NT2/D1 (cell line): Measurements from ENCODE around the gene S100A2.
"Not testable (repeated sequence)": the region's sequence is repeated elsewhere in the genome, so short reads cannot be mapped to it uniquely, and the experiment has no call there.

Experiments
- DNase-seq: peaks from one replicate; pipeline ENCODE4 v3.0.0-alpha.2; 2011; ENCODE audit warnings: low read depth, low spot score
- H3K27me3 ChIP-seq: 2 replicates; pipeline ENCODE4 v1.6.0; 2011; ENCODE audit warnings: mild to moderate bottlenecking; ENCODE audit not compliant: insufficient read length, insufficient read depth
- H3K36me3 ChIP-seq: 2 replicates; pipeline ENCODE4 v1.6.1; 2011; ENCODE audit warnings: mild to moderate bottlenecking, low read length, mixed read lengths; ENCODE audit not compliant: insufficient read depth, insufficient read length
- H3K4me1 ChIP-seq: 2 replicates; pipeline ENCODE4 v1.5.1; 2011; ENCODE audit not compliant: insufficient read depth, insufficient read length
- H3K4me3 ChIP-seq: 2 replicates; pipeline ENCODE4 v1.5.1; 2011; ENCODE audit warnings: low read depth; ENCODE audit not compliant: insufficient read length
- H3K9ac ChIP-seq: 2 replicates; pipeline ENCODE4 v1.6.0; 2011; ENCODE audit warnings: low read depth; ENCODE audit not compliant: insufficient read length
- H3K9me3 ChIP-seq: 2 replicates; pipeline ENCODE4 v1.5.1; 2011; ENCODE audit warnings: mild to moderate bottlenecking, low read length; ENCODE audit not compliant: insufficient read depth
- SUZ12 ChIP-seq: IDR thresholded peaks from 2 replicates; pipeline ENCODE4 v1.6.1; 2011; ENCODE audit not compliant: insufficient read length, insufficient read depth; ENCODE audit errors: extremely low read depth
- YY1 ChIP-seq: IDR thresholded peaks from 2 replicates; pipeline ENCODE4 v1.6.1; 2011; ENCODE audit not compliant: insufficient read length, insufficient read depth
- ZNF274 ChIP-seq: IDR thresholded peaks from 2 replicates; pipeline ENCODE4 v1.6.1; 2011; ENCODE audit warnings: mild to moderate bottlenecking, low read depth, low read length

S100A2 gene

DNA sequence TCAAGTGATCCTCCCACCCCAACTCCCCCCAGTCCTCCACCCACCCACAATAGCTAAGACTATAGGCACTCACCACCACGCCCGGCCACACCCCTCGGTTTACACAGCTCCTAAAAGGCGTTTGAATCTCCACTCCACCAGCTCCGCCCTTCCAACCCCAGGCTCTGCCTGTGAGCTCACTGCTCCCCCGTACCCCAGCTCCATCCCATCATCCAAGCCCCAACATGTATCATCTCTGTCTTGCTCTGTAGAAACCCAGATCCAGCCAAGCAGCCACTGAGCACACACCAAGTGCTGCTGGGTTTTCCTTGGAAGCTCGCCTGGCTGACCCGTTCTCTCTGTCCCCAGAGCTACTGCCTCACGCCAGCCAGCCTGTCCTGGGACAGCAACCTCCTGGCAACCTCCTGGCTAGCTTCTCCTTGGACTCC lies 12.0 kb upstream of the S100A2 start:
- Histone ChIP-seq H3K4me1 (peaks cover 2% of the 10 kb centered on the region), H3K9me3 (peaks cover 30% of the 10 kb centered on the region; the same call in 1 of the 2 replicates), H3K9ac (no peak overlapping the region), H3K27me3 (no peaks in the 10 kb centered on the region), H3K36me3 (no peaks in the 10 kb centered on the region), H3K4me3 (no peak overlapping the region)
- no peak for DNase-seq
- no peak for TF ChIP-seq ZNF274
- TF ChIP-seq SUZ12: no peak
- TF ChIP-seq YY1: no peak

DNA sequence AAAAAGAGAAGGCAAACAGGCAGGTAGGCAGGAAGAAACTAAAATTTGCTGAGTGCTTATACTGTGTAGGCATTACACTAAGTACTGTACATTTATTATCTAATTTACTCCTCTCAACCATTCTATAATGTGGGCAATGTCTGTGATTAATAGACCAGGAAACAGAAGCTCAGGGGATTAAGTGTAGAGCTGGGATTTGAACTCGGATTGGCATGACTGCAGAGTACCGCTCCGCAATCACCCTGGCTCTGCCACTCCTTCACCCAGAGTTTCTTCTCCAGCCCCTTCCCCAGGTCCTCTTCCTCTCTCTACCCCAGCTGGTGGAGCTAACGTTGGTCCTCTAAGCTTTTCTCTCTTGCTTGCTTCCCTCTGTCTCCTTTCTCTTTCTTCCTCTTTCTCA lies 11.5 kb upstream of the S100A2 start:
- Histone ChIP-seq H3K9ac (no peak overlapping the region), H3K4me3 (no peak overlapping the region), H3K36me3 (no peaks in the 10 kb centered on the region), H3K9me3 (peaks cover 28% of the 10 kb centered on the region; the same call in 1 of the 2 replicates), H3K4me1 (peaks cover 2% of the 10 kb centered on the region), H3K27me3 (no peaks in the 10 kb centered on the region)
- TF ChIP-seq YY1 (no peak), ZNF274 (no peak), SUZ12 (no peak)
- DNase-seq: no peak

DNA sequence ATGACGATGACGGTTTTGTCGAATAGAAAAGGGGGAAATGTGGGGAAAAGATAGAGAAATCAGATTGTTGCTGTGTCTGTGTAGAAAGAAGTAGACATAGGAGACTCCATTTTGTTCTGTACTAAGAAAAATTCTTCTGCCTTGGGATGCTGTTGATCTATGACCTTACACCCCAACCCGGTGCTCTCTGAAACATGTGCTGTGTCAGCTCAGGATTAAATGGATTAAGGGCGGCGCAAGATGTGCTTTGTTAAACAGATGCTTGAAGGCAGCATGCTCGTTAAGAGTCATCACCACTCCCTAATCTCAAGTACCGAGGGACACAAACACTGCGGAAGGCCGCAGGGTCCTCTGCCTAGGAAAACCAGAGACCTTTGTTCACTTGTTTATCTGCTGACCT lies 9.9 kb upstream of the S100A2 start:
- not testable (repeated sequence) for H3K9ac ChIP-seq, H3K27me3 ChIP-seq, DNase-seq, H3K4me1 ChIP-seq, H3K4me3 ChIP-seq, H3K36me3 ChIP-seq
- H3K9me3 ChIP-seq: peaks cover 21% of the 10 kb centered on the region; the same call in 1 of the 2 replicates

DNA sequence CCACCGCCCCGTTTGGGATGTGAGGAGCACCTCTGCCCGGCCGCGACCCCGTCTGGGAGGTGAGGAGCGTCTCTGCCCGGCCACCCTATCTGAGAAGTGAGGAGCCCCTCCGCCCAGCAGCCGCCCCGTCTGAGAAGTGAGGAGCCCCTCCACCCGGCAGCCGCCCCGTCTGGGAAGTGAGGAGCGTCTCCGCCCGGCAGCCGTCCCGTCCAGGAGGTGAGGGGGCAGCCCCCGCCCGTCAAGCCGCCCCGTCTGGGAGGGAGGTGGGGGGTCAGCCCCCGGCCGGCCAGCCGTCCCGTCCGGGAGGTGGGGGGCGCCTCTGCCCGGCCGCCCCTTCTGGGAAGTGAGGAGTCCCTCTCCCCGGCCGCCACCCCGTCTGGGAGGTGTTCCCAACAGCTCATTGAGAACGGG lies 9.4 kb upstream of the S100A2 start:
- not testable (repeated sequence) for H3K4me1 ChIP-seq, H3K27me3 ChIP-seq
- H3K9me3 ChIP-seq: peaks cover 21% of the 10 kb centered on the region; the same call in 1 of the 2 replicates

DNA sequence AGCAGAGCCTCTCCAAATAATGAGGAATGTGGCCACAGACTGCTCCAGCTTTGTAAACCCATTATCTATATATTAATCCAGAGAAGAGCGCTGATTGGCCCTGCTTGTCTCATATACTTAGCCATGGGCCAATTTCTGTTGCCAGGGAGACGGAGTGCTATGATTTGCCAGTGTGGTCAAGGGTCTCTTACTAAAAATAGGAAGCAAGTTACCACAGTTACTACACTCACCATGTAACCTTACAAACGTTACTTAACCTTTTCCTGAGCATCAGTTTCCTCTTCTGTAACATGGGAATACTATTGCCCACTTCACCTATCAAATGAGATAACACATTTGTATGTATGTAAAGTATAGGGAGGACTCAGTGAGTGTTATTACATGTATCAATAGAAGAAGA lies 7.7 kb upstream of the S100A2 start:
- Histone ChIP-seq H3K4me1 (peaks cover 3% of the 10 kb centered on the region), H3K9me3 (peaks cover 21% of the 10 kb centered on the region; the same call in 1 of the 2 replicates), H3K36me3 (no peaks in the 10 kb centered on the region), H3K4me3 (no peak overlapping the region), H3K27me3 (no peaks in the 10 kb centered on the region), H3K9ac (no peak overlapping the region)
- TF ChIP-seq SUZ12: no peak
- TF ChIP-seq ZNF274: no peak
- TF ChIP-seq YY1: no peak
- DNase-seq: no peak

More for the DNA sequence above, 9.4 kb upstream of the S100A2 start:
- H3K4me3 ChIP-seq, H3K36me3 ChIP-seq, DNase-seq, H3K9ac ChIP-seq: not testable (repeated sequence)

DNA sequence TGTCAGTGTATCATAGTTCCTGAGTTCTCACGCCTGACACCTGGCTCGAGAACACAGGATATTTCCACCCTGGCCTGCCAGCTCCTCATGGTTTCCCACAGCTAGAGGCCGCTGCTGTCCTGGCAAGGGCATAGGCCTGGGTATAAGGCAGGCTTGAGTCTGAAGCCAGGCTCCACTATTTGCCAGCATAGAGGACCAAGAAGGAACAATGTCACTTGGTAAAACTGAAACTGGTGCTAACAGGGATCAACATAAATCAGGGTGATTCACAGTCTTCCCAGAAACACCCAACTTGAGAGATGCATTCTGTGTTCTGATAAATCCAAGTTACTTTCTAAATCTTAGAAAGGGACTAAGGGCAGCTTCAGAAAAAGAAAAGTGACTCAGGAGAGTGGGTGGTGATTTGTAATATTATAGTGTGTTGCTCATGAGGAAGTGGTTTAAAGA lies 6.9 kb upstream of the S100A2 start:
- Histone ChIP-seq H3K27me3 (no peaks in the 10 kb centered on the region), H3K4me1 (peaks cover 7% of the 10 kb centered on the region), H3K9me3 (peaks cover 21% of the 10 kb centered on the region; the same call in 1 of the 2 replicates), H3K9ac (no peak overlapping the region), H3K4me3 (no peak overlapping the region), H3K36me3 (no peaks in the 10 kb centered on the region)
- TF ChIP-seq ZNF274: no peak
- no peak for TF ChIP-seq SUZ12
- no peak for TF ChIP-seq YY1
- no peak for DNase-seq

DNA sequence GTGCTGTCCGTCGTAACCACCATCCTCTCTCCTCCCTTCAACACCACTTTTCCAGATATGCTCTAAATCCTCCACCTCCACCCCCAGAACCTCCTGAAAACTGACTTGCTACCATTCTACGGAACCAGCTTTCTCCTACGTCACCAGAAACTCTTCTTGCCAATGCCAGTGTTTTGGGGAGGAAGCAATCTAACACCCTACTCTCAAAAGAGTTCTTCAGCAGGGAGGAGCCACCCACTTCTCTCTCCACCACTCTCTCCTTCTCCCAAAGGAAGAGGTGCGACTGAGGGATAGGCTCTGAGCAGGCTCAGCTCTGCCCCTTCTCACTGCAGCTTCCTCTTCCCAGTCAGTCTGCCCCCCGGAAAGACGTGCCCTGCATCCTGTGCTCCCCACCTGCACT lies 6.1 kb upstream of the S100A2 start:
- Histone ChIP-seq H3K4me1 (peaks cover 13% of the 10 kb centered on the region), H3K4me3 (no peak overlapping the region), H3K27me3 (no peaks in the 10 kb centered on the region), H3K9me3 (peaks cover 21% of the 10 kb centered on the region; the same call in 1 of the 2 replicates), H3K9ac (no peak overlapping the region), H3K36me3 (no peaks in the 10 kb centered on the region)
- DNase-seq: no peak
- TF ChIP-seq ZNF274 (no peak), SUZ12 (no peak), YY1 (no peak)

DNA sequence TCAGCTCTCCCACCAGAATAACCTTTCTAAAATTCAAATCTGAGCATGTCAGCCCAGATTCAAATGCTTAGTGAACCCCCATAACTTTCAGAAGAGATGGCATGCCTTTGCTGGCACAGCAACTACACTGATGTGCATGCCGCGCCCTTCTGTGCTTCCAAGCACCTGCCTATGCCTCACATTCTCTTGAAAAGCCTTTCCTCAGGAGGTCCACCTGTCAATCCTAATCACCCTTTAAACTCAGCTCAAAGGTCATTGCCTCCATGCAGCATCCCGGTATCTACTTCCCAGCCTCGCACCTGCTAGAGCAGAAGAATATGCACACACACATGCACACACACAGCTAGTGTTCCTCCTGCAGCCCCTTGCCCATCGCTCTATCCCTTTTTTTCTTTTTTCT lies 5.2 kb upstream of the S100A2 start:
- Histone ChIP-seq H3K9me3 (peaks cover 14% of the 10 kb centered on the region; the same call in 1 of the 2 replicates), H3K36me3 (no peaks in the 10 kb centered on the region), H3K9ac (no peak overlapping the region), H3K4me3 (no peak overlapping the region), H3K27me3 (no peaks in the 10 kb centered on the region), H3K4me1 (peaks cover 16% of the 10 kb centered on the region)
- no peak for TF ChIP-seq YY1
- TF ChIP-seq ZNF274: no peak
- TF ChIP-seq SUZ12: no peak
- DNase-seq: no peak
